ENCODE data around the gene ABCB4. TPM values are rescaled to one million over a fixed set of nuclear protein-coding genes. Genes with fewer than 3 reads are reported as not detected.

The ABCB4 gene
- total RNA-seq, 4 donors from 2014 or later = 0.29 to 2.4 (median 1.1) TPM; not detected in 1

DNA sequence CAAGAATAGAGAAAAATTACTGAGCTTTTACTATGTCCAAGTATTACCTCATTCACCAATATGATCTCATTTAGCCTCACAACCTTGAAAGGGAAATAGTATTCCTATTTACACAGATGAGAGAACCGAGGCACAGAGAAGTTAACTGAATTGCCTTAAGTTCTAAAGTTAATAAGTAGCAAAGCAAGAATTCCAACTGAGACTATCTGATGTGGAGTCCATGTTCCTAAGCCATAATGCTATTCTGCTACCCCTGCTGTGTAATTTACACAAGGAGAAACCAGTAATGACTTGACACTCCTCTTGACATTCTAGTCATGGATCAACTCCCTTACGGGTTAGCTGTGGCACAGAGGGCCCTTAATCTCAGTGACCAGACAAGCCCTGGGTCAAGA lies 60.7 kb downstream of the ABCB4 start:
- Histone ChIP-seq H3K36me3 (no peaks in the 10 kb centered on the region), H3K4me3 (no peak overlapping the region), H3K27me3 (no peaks in the 10 kb centered on the region), H3K27ac (no peak overlapping the region), H3K4me1 (no peaks in the 10 kb centered on the region), H3K9me3 (no peaks in the 10 kb centered on the region)
- DNase-seq = no peak
- TF ChIP-seq, protein P1, sequence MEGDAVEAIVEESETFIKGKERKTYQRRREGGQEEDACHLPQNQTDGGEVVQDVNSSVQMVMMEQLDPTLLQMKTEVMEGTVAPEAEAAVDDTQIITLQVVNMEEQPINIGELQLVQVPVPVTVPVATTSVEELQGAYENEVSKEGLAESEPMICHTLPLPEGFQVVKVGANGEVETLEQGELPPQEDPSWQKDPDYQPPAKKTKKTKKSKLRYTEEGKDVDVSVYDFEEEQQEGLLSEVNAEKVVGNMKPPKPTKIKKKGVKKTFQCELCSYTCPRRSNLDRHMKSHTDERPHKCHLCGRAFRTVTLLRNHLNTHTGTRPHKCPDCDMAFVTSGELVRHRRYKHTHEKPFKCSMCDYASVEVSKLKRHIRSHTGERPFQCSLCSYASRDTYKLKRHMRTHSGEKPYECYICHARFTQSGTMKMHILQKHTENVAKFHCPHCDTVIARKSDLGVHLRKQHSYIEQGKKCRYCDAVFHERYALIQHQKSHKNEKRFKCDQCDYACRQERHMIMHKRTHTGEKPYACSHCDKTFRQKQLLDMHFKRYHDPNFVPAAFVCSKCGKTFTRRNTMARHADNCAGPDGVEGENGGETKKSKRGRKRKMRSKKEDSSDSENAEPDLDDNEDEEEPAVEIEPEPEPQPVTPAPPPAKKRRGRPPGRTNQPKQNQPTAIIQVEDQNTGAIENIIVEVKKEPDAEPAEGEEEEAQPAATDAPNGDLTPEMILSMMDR (IDR thresholded peaks at IDR 0.05) = no peak
- no peak for TF ChIP-seq POLR2A (IDR thresholded peaks at IDR 0.05)
- intact Hi-C loops (cut with DNase I; ENCODE audit: low total_unique reads) = loop anchor here (5.0 kb wide), 1 partner anchor 102 kb away; no protein-coding TSS in a partner anchor

DNA sequence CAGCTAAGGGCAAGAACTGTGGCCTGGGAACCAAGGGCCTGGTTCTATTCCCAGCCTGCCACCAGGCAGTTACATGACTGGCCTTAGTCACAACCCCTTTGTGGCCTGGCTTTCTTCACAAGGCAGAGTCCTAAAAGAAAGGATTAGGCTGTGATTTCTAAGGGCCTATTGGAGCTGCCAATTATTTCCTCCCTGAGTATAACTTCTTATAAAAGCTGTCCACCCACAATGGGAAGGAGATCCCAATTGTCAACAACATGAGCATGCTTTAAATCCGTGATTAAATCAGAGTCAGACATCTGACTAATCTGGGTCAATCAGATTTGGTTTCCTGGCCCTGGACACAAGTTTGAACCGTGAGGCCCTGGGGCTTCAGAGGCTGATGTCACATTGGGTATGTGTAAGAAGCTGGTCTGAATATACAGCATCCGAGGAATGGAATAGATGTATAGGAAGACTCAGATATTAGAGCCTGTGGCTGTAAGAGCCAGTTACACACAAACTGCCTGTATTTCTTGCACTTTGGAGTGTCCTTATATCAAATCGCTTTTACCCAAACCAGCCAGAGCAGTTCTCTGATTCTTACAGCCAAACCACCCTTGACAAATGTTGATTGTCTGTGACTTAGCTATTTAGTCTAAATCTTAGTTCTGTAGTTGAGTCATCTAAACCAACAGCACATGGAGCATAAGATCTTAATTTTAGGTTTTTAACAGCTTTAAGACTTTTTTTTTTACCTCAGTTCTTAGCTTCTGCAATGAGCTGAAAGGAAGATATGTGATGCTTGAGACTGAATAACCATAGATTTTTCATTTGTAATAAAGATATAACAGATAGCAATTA lies 61.3 kb downstream of the ABCB4 start:
- intact Hi-C loops (cut with DNase I; ENCODE audit: low total_unique reads) = no loop called here
- Histone ChIP-seq H3K9me3 (no peaks in the 10 kb centered on the region), H3K27ac (no peak overlapping the region), H3K4me1 (no peaks in the 10 kb centered on the region), H3K36me3 (no peaks in the 10 kb centered on the region), H3K4me3 (no peak overlapping the region), H3K27me3 (no peaks in the 10 kb centered on the region)
- no peak for DNase-seq
- no peak for TF ChIP-seq POLR2A (IDR thresholded peaks at IDR 0.05)

DNA sequence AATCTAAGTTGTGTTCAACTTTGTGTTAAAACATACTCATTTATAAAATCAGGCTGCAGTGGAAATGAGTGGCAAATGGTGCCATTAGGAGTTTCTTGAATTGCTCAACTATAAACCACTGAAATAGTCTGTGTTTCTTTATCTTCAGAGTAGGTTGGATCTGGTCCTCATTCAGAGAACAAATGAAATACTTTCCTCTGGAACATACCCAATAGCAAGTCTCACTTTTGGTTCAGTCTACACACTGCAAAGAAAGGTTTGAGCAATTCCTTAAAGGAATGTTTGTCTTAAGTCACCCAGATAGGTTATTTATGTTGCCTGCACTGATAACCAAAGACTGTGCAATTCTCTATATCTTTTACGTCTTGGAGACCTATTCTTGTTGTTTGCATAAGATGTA lies 62.5 kb downstream of the ABCB4 start:
- no peaks in the 10 kb centered on the region for H3K27me3 ChIP-seq
- no peaks in the 10 kb centered on the region for H3K36me3 ChIP-seq
- no peak overlapping the region for H3K4me3 ChIP-seq
- DNase-seq = no peak
- intact Hi-C loops (cut with DNase I; ENCODE audit: low total_unique reads) = no loop called here
- no peaks in the 10 kb centered on the region for H3K4me1 ChIP-seq
- H3K27ac ChIP-seq = no peak overlapping the region
- TF ChIP-seq, protein P1 (IDR thresholded peaks at IDR 0.05) = no peak
- TF ChIP-seq POLR2A (IDR thresholded peaks at IDR 0.05) = no peak
- no peaks in the 10 kb centered on the region for H3K9me3 ChIP-seq

DNA sequence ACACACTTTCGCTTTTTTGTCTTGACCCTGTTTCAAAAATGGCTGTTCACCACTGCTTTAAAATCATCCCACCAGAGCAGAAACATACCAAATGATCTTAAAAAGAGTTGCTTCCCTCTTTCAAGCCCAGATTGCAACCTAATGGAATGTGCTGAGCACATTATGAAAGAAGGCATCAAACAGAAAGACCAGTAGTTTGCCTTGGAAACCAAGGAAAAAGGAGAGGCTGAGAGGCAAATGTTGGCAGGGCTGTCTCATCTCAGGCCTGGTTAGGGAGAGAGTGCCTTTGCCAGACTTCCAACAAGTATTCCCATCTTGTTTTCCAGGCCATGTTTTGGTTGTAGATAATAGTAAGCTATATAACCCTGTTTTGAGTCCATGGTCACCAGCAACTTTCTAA lies 64.3 kb downstream of the ABCB4 start:
- H3K4me1 ChIP-seq = no peaks in the 10 kb centered on the region
- intact Hi-C loops (cut with DNase I; ENCODE audit: low total_unique reads) = no loop called here
- no peaks in the 10 kb centered on the region for H3K9me3 ChIP-seq
- H3K27me3 ChIP-seq = no peaks in the 10 kb centered on the region
- no peak for TF ChIP-seq POLR2A (IDR thresholded peaks at IDR 0.05)
- TF ChIP-seq, protein P1 (IDR thresholded peaks at IDR 0.05) = no peak
- no peak overlapping the region for H3K4me3 ChIP-seq
- DNase-seq = no peak
- no peaks in the 10 kb centered on the region for H3K36me3 ChIP-seq
- no peak overlapping the region for H3K27ac ChIP-seq

DNA sequence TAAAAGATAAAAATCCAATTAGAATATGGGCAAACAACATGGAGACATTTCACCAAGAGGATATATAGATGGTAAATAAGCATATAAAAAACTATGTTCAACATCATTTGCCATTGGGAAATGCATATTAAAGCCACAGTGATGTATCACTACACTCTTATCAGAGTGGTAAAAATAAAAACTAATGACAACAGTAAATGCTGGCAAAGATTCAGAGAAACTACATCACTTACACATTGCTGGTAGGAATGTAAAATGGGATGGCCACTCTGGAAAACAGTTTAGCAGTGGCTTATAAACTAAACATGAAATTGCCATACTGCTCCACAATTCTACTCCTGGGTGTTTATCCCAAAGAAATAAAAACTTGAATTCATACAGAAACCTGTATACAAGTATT lies 70.8 kb downstream of the ABCB4 start:
- no peak overlapping the region for H3K27ac ChIP-seq
- no peak overlapping the region for H3K4me3 ChIP-seq
- no peaks in the 10 kb centered on the region for H3K4me1 ChIP-seq
- no peaks in the 10 kb centered on the region for H3K27me3 ChIP-seq
- intact Hi-C loops (cut with DNase I; ENCODE audit: low total_unique reads) = no loop called here
- DNase-seq = no peak
- H3K9me3 ChIP-seq = no peaks in the 10 kb centered on the region
- TF ChIP-seq, protein P1 (IDR thresholded peaks at IDR 0.05) = no peak
- TF ChIP-seq POLR2A (IDR thresholded peaks at IDR 0.05) = no peak
- no peaks in the 10 kb centered on the region for H3K36me3 ChIP-seq

Measured in uterus (tissue), 4 donors.